ENCODE results near the gene HID1. TPM values are rescaled to one million over a fixed set of nuclear protein-coding genes. Genes with fewer than 3 reads are reported as not detected.

Gene HID1
- total and polyA plus RNA-seq, 9 of the 15 experiments (the other 6 are each of a cell fraction or from before 2014, with no cell fraction given): 0.14 to 2.1 (median 0.54) TPM; not detected in 2

- peak; percentile 34; the same call in 1 of the 2 replicates for TF ChIP-seq MGA (IDR thresholded peaks at IDR 0.05)
- TF ChIP-seq, protein P1, sequence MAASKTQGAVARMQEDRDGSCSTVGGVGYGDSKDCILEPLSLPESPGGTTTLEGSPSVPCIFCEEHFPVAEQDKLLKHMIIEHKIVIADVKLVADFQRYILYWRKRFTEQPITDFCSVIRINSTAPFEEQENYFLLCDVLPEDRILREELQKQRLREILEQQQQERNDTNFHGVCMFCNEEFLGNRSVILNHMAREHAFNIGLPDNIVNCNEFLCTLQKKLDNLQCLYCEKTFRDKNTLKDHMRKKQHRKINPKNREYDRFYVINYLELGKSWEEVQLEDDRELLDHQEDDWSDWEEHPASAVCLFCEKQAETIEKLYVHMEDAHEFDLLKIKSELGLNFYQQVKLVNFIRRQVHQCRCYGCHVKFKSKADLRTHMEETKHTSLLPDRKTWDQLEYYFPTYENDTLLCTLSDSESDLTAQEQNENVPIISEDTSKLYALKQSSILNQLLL (CRISPR knock-in tag; IDR thresholded peaks at IDR 0.05; ENCODE audit: borderline replicate concordance): no peak
- peak; percentile 58 to 70 for TF ChIP-seq E2F6 (IDR thresholded peaks at IDR 0.05; ENCODE audit: borderline replicate concordance in 1 of 2, extremely low read depth in 1 of 2, insufficient read depth in 1 of 2, insufficient read length in 1 of 2, low read depth in 1 of 2, low read length in 1 of 2, poor library complexity in 1 of 2, severe bottlenecking in 1 of 2)
- TF ChIP-seq L3MBTL2 (IDR thresholded peaks at IDR 0.05): peak; percentile 47; the same call in 1 of the 2 replicates
Measured at GRCh38 chr17:74919440-74920305, 52.9 kb downstream of the HID1 start (continued).
